HEK293 (cell line): Measurements from ENCODE around the gene EZH1.

Experiments
- ELK4 ChIP-seq: IDR thresholded peaks from 2 replicates; pipeline ENCODE4 v1.6.1; 2011; ENCODE audit warnings: mild to moderate bottlenecking, low read depth, low read length, borderline replicate concordance
- KLF16 ChIP-seq: fragments of 450-650 bp; formaldehyde crosslinking; IDR thresholded peaks from 2 replicates; pipeline ENCODE4 v1.5.1; 2017; ENCODE audit warnings: missing biosample characterization, missing genetic modification characterization
- KLF7 ChIP-seq: fragments of 450-650 bp; formaldehyde crosslinking; IDR thresholded peaks from 2 replicates; pipeline ENCODE4 v1.5.1; 2016; ENCODE audit warnings: missing biosample characterization, missing genetic modification characterization, borderline replicate concordance
- PRDM2 ChIP-seq: fragments of 450-650 bp; formaldehyde crosslinking; IDR thresholded peaks from 2 replicates; pipeline ENCODE4 v1.5.1; 2016; ENCODE audit warnings: missing biosample characterization, missing genetic modification characterization, borderline replicate concordance
- SCRT1 ChIP-seq: fragments of 450-650 bp; formaldehyde crosslinking; IDR thresholded peaks from 2 replicates; pipeline ENCODE4 v1.5.1; 2016; ENCODE audit warnings: missing biosample characterization, missing genetic modification characterization, borderline replicate concordance
- WT1 ChIP-seq: fragments of 450-650 bp; formaldehyde crosslinking; IDR thresholded peaks from 2 replicates; pipeline ENCODE4 v1.5.1; 2016; ENCODE audit warnings: missing biosample characterization, missing genetic modification characterization
- YY2 ChIP-seq: fragments of 450-650 bp; formaldehyde crosslinking; IDR thresholded peaks from 2 replicates; pipeline ENCODE4 v1.5.1; 2016; ENCODE audit warnings: missing biosample characterization, missing genetic modification characterization
- ZBTB10 ChIP-seq: fragments of 450-650 bp; formaldehyde crosslinking; IDR thresholded peaks from 2 replicates; pipeline ENCODE4 v1.5.1; 2016; ENCODE audit warnings: missing biosample characterization, missing genetic modification characterization
- ZBTB8A ChIP-seq: fragments of 450-650 bp; formaldehyde crosslinking; IDR thresholded peaks from 2 replicates; pipeline ENCODE4 v1.5.1; 2016; ENCODE audit warnings: missing biosample characterization, missing genetic modification characterization
- ZFHX2 ChIP-seq: fragments of 450-650 bp; formaldehyde crosslinking; conservative IDR thresholded peaks from 2 replicates; pipeline ENCODE4 v1.5.1; 2016; ENCODE audit warnings: missing biosample characterization, missing genetic modification characterization
- ZNF174 ChIP-seq: fragments of 450-650 bp; formaldehyde crosslinking; IDR thresholded peaks from 2 replicates; pipeline ENCODE4 v1.5.0; 2017; ENCODE audit warnings: missing biosample characterization, mild to moderate bottlenecking, missing genetic modification characterization
- ZNF184 ChIP-seq: fragments of 450-650 bp; IDR thresholded peaks from 2 replicates; pipeline ENCODE4 v1.5.1; 2018; ENCODE audit warnings: missing biosample characterization, mild to moderate bottlenecking, missing genetic modification characterization
- ZNF2 ChIP-seq: fragments of 450-650 bp; formaldehyde crosslinking; IDR thresholded peaks from 2 replicates; pipeline ENCODE4 v1.5.1; 2016; ENCODE audit warnings: missing biosample characterization, missing genetic modification characterization
- ZNF248 ChIP-seq: fragments of 450-650 bp; formaldehyde crosslinking; IDR thresholded peaks from 2 replicates; pipeline ENCODE4 v1.5.1; 2017; ENCODE audit warnings: missing biosample characterization, missing genetic modification characterization
- ZNF280D ChIP-seq: fragments of 450-650 bp; formaldehyde crosslinking; IDR thresholded peaks from 2 replicates; pipeline ENCODE4 v1.5.1; 2016; ENCODE audit warnings: missing biosample characterization, missing genetic modification characterization
- ZNF37A ChIP-seq: fragments of 450-650 bp; IDR thresholded peaks from 2 replicates; pipeline ENCODE4 v1.5.1; 2018; ENCODE audit warnings: missing biosample characterization, missing genetic modification characterization
- ZNF391 ChIP-seq: fragments of 450-650 bp; formaldehyde crosslinking; IDR thresholded peaks from 2 replicates; pipeline ENCODE4 v1.5.1; 2016; ENCODE audit warnings: low read depth, missing biosample characterization, missing genetic modification characterization, borderline replicate concordance
- ZNF404 ChIP-seq: fragments of 450-650 bp; formaldehyde crosslinking; IDR thresholded peaks from 2 replicates; pipeline ENCODE4 v1.5.1; 2017; ENCODE audit warnings: missing biosample characterization, missing genetic modification characterization
- ZNF544 ChIP-seq: fragments of 450-650 bp; formaldehyde crosslinking; IDR thresholded peaks from 2 replicates; pipeline ENCODE4 v1.5.0; 2017; ENCODE audit warnings: missing biosample characterization, missing genetic modification characterization
- ZNF561 ChIP-seq: fragments of 450-650 bp; IDR thresholded peaks from 2 replicates; pipeline ENCODE4 v1.5.1; 2018; ENCODE audit warnings: missing biosample characterization, missing genetic modification characterization, borderline replicate concordance
- ZNF610 ChIP-seq: fragments of 450-650 bp; formaldehyde crosslinking; IDR thresholded peaks from 2 replicates; pipeline ENCODE4 v1.5.1; 2016; ENCODE audit warnings: missing biosample characterization, missing genetic modification characterization, borderline replicate concordance
- ZNF621 ChIP-seq: fragments of 450-650 bp; formaldehyde crosslinking; IDR thresholded peaks from 2 replicates; pipeline ENCODE4 v1.5.1; 2017; ENCODE audit warnings: missing biosample characterization, missing genetic modification characterization
- ZNF626 ChIP-seq: fragments of 450-650 bp; sonication (Bioruptor Pico); formaldehyde crosslinking; IDR thresholded peaks from 2 replicates; pipeline ENCODE4 v1.5.1; 2018; ENCODE audit warnings: missing biosample characterization, missing genetic modification characterization, inconsistent platforms
- ZNF701 ChIP-seq: fragments of 450-650 bp; formaldehyde crosslinking; IDR thresholded peaks from 2 replicates; pipeline ENCODE4 v1.5.1; 2016; ENCODE audit warnings: missing biosample characterization, missing genetic modification characterization
- ZNF768 ChIP-seq: fragments of 450-650 bp; formaldehyde crosslinking; IDR thresholded peaks from 2 replicates; pipeline ENCODE4 v1.5.1; 2018; ENCODE audit warnings: missing biosample characterization, mild to moderate bottlenecking, missing genetic modification characterization
- ZNF776 ChIP-seq: fragments of 450-650 bp; formaldehyde crosslinking; IDR thresholded peaks from 2 replicates; pipeline ENCODE4 v1.5.0; 2017; ENCODE audit warnings: missing biosample characterization, missing genetic modification characterization, borderline replicate concordance
- ZNF785 ChIP-seq: fragments of 450-650 bp; formaldehyde crosslinking; IDR thresholded peaks from 2 replicates; pipeline ENCODE4 v1.5.1; 2016; ENCODE audit warnings: missing biosample characterization, missing genetic modification characterization
- ZNF792 ChIP-seq: fragments of 450-650 bp; formaldehyde crosslinking; IDR thresholded peaks from 2 replicates; pipeline ENCODE4 v1.5.1; 2016; ENCODE audit warnings: missing biosample characterization, missing genetic modification characterization
- ZNF837 ChIP-seq: fragments of 450-650 bp; formaldehyde crosslinking; IDR thresholded peaks from 2 replicates; pipeline ENCODE4 v1.5.1; 2016; ENCODE audit warnings: missing biosample characterization, missing genetic modification characterization

EZH1 gene

GRCh38 chr17:42676424-42677011 is 68.3 kb downstream of the EZH1 start, which contains the start of gene PLEKHH3 (continued):
- TF ChIP-seq ZNF561 (tag by site-specific recombination) (peak; percentile 36; the same call in 1 of the 2 replicates), PRDM2 (tag by site-specific recombination) (no peak), SCRT1 (no peak), KLF7 (tag by site-specific recombination) (peak; percentile 9; the same call in 1 of the 2 replicates), ZNF184 (tag by site-specific recombination) (no peak), ZNF785 (tag by site-specific recombination) (0 out of 2 replicates have a peak, but pooled peaks have one; percentile 71), ZBTB8A (no peak), ZNF391 (tag by site-specific recombination) (peak; percentile 91; the same call in 1 of the 2 replicates), ZNF37A (tag by site-specific recombination) (no peak), WT1 (peak; percentile 42), ZNF837 (tag by site-specific recombination) (no peak), ZNF404 (tag by site-specific recombination) (no peak), ZNF174 (no peak), ELK4 (no peak), ZNF792 (tag by site-specific recombination) (peak; percentile 47; the same call in 1 of the 2 replicates), ZNF610 (peak; percentile 52; the same call in 1 of the 2 replicates), ZNF544 (tag by site-specific recombination) (no peak), ZNF280D (no peak), YY2 (no peak), ZBTB10 (tag by site-specific recombination) (peak; percentile 99), ZNF626 (tag by site-specific recombination) (no peak), ZNF248 (tag by site-specific recombination) (no peak), KLF16 (tag by site-specific recombination) (peak; percentile 52), ZNF768 (tag by site-specific recombination) (no peak), ZNF701 (no peak), ZNF2 (tag by site-specific recombination) (no peak), ZNF621 (tag by site-specific recombination) (no peak), ZNF776 (tag by site-specific recombination) (no peak), ZFHX2 (tag by site-specific recombination) (peak; percentile 37; the same call in 1 of the 2 replicates)
